ENCODE data around the gene CTSF. TPM values are rescaled to one million over a fixed set of nuclear protein-coding genes. Genes with fewer than 3 reads are reported as not detected.

The CTSF gene
- polyA plus RNA-seq, 3 donors = 1.5 to 3.5 (median 2.3) TPM

- WGBS (ENCODE audit: insufficient coverage) = 98% methylated on average over 9 of the region's 10 CpGs
- H3K27ac ChIP-seq (ENCODE audit: low read depth in 1 of 2, low read length in 2 of 2) = no peak overlapping the region
- intact Hi-C loops (cut with micrococcal nuclease) = no loop called here
These were observed 28.6 kb downstream of the CTSF start for GRCh38 chr11:66539870-66540213.

GRCh38 chr11:66539170-66539869 lies 29.1 kb downstream of the CTSF start:
- no peaks in the 10 kb centered on the region for H3K9me3 ChIP-seq (replicated peaks in 1 of 2; ENCODE audit: control insufficient read depth in 1 of 2, insufficient read depth in 1 of 2, low read length in 2 of 2)
- peaks cover 65 to 82% of the 10 kb centered on the region in 2 donors for H3K36me3 Mint-ChIP-seq
- H3K9ac ChIP-seq (ENCODE audit: insufficient read depth, low read length, poor library complexity, severe bottlenecking) = no peak overlapping the region
- H3K9me3 Mint-ChIP-seq = no peaks in the 10 kb centered on the region
- H4K20me1 ChIP-seq (ENCODE audit: insufficient read depth, low read length) = no peaks in the 10 kb centered on the region
- intact Hi-C loops (cut with micrococcal nuclease) = no loop called here
- no peak overlapping the region for H2AFZ ChIP-seq (ENCODE audit: insufficient read depth, low read depth, low read length, poor library complexity, severe bottlenecking)
- H3K4me1 Mint-ChIP-seq = peaks cover 24% of the 10 kb centered on the region
- H3K4me1 ChIP-seq (ENCODE audit: control insufficient read depth in 1 of 2, insufficient read depth in 2 of 2, low read length in 2 of 2) = peaks cover 14 to 20% of the 10 kb centered on the region in 2 donors
- TF ChIP-seq CTCF (IDR thresholded peaks at IDR 0.05) = no peak
- H3K4me2 ChIP-seq (replicated peaks; ENCODE audit: extremely low read depth, low read length, poor library complexity, severe bottlenecking) = no peak overlapping the region
- no peaks in the 10 kb centered on the region for H3K79me2 ChIP-seq (ENCODE audit: insufficient read depth, low read length)
- H3K27ac ChIP-seq (ENCODE audit: low read depth in 1 of 2, low read length in 2 of 2) = no peak overlapping the region
- no peaks in the 10 kb centered on the region for H3K27me3 ChIP-seq (ENCODE audit: control insufficient read depth in 2 of 2, insufficient read depth in 2 of 2, low read length in 2 of 2)
- peaks cover 30 to 68% of the 10 kb centered on the region in 2 donors for H3K36me3 ChIP-seq (replicated peaks in 1 of 2; ENCODE audit: control insufficient read depth in 1 of 2, insufficient read depth in 2 of 2, low read length in 2 of 2)
- no peak overlapping the region for H3K4me3 ChIP-seq (replicated peaks in 1 of 3; ENCODE audit: low read depth in 2 of 3, low read length in 3 of 3)
- no peak overlapping the region for H3K27ac Mint-ChIP-seq
- no peak for DNase-seq
- peaks cover 0 to 5% (median 0%) of the 10 kb centered on the region in 3 donors for H3K27me3 Mint-ChIP-seq (ENCODE audit: low read depth in 3 of 3)
- H3K4me3 Mint-ChIP-seq = no peak overlapping the region
- 94% methylated on average over 11 of the region's 16 CpGs for WGBS (ENCODE audit: insufficient coverage)

More at GRCh38 chr11:66539870-66540213, 28.6 kb downstream of the CTSF start:
- Histone ChIP-seq H3K4me1 (ENCODE audit: control insufficient read depth in 1 of 2, insufficient read depth in 2 of 2, low read length in 2 of 2) (peaks cover 19 to 26% of the 10 kb centered on the region in 2 donors), H3K36me3 (replicated peaks in 1 of 2; ENCODE audit: control insufficient read depth in 1 of 2, insufficient read depth in 2 of 2, low read length in 2 of 2) (peaks cover 30 to 68% of the 10 kb centered on the region in 2 donors), H3K27me3 (ENCODE audit: control insufficient read depth in 2 of 2, insufficient read depth in 2 of 2, low read length in 2 of 2) (no peaks in the 10 kb centered on the region), H2AFZ (ENCODE audit: insufficient read depth, low read depth, low read length, poor library complexity, severe bottlenecking) (no peak overlapping the region), H3K9me3 (replicated peaks in 1 of 2; ENCODE audit: control insufficient read depth in 1 of 2, insufficient read depth in 1 of 2, low read length in 2 of 2) (no peaks in the 10 kb centered on the region), H3K4me2 (replicated peaks; ENCODE audit: extremely low read depth, low read length, poor library complexity, severe bottlenecking) (no peak overlapping the region), H3K4me3 (replicated peaks in 1 of 3; ENCODE audit: low read depth in 2 of 3, low read length in 3 of 3) (no peak overlapping the region), H3K79me2 (ENCODE audit: insufficient read depth, low read length) (peaks cover 3% of the 10 kb centered on the region), H3K9ac (ENCODE audit: insufficient read depth, low read length, poor library complexity, severe bottlenecking) (no peak overlapping the region), H4K20me1 (ENCODE audit: insufficient read depth, low read length) (no peaks in the 10 kb centered on the region)
- Mint-ChIP-seq H3K36me3 (peaks cover 65 to 79% of the 10 kb centered on the region in 2 donors), H3K4me3 (no peak overlapping the region), H3K27me3 (ENCODE audit: low read depth in 3 of 3) (peaks cover 0 to 5% (median 0%) of the 10 kb centered on the region in 3 donors), H3K4me1 (peaks cover 28% of the 10 kb centered on the region), H3K27ac (no peak overlapping the region), H3K9me3 (no peaks in the 10 kb centered on the region)
- DNase-seq = no peak
- TF ChIP-seq CTCF (IDR thresholded peaks at IDR 0.05) = no peak
